GM18868 (cell line): ENCODE measurements around the gene CDKN1A.

Experiments used
- ATAC-seq: cut with Tn5 transposase; IDR thresholded peaks from one replicate; pipeline ENCODE4 v1.9.1; 2021; ENCODE audit warnings: mild to moderate bottlenecking, moderate library complexity; ENCODE audit not compliant: unreplicated experiment

Gene CDKN1A

GRCh38 chr6:36655085-36655724, 23.3 kb upstream of the CDKN1A start:
- ATAC-seq, result no peak

- no peak for ATAC-seq
These were observed 22.1 kb upstream of the CDKN1A start for GRCh38 chr6:36656441-36656840.

GRCh38 chr6:36657271-36657670, 21.2 kb upstream of the CDKN1A start:
- no peak for ATAC-seq

GRCh38 chr6:36657942-36658544, 20.5 kb upstream of the CDKN1A start:
- ATAC-seq, result no peak

GRCh38 chr6:36659271-36659670, 19.2 kb upstream of the CDKN1A start:
- no peak for ATAC-seq

- no peak for ATAC-seq
These were observed 17.6 kb upstream of the CDKN1A start for GRCh38 chr6:36660771-36661471.

GRCh38 chr6:36662380-36662779, 16.1 kb upstream of the CDKN1A start:
- ATAC-seq, result no peak

- no peak for ATAC-seq
These were observed 15.7 kb upstream of the CDKN1A start for GRCh38 chr6:36662827-36663256.

- no peak for ATAC-seq
These were observed 14.7 kb upstream of the CDKN1A start for GRCh38 chr6:36663504-36664446.

- no peak for ATAC-seq
These were observed 13.3 kb upstream of the CDKN1A start for GRCh38 chr6:36665180-36665579.

GRCh38 chr6:36666287-36666686, 12.2 kb upstream of the CDKN1A start:
- ATAC-seq, result no peak

GRCh38 chr6:36666826-36667591, 11.5 kb upstream of the CDKN1A start:
- ATAC-seq, result peak; percentile 77

- no peak for ATAC-seq
These were observed 9.9 kb upstream of the CDKN1A start for GRCh38 chr6:36668591-36668990.

- ATAC-seq, result no peak
These were observed 9.5 kb upstream of the CDKN1A start for GRCh38 chr6:36669002-36669401.

- ATAC-seq, result no peak
These were observed 8.2 kb upstream of the CDKN1A start for GRCh38 chr6:36670271-36670670.

GRCh38 chr6:36671687-36672375, 6.7 kb upstream of the CDKN1A start:
- ATAC-seq, result no peak

GRCh38 chr6:36673882-36674281, 4.6 kb upstream of the CDKN1A start:
- ATAC-seq, result no peak

GRCh38 chr6:36674942-36675341, 3.6 kb upstream of the CDKN1A start:
- no peak for ATAC-seq

GRCh38 chr6:36676141-36677058, 2.1 kb upstream of the CDKN1A start:
- no peak for ATAC-seq
